ENCODE results near the gene NEDD4.

Gene NEDD4

GRCh38 chr15:55796321-55796965 lies 197.0 kb downstream of the NEDD4 start:
- Histone ChIP-seq H3K27me3 (ENCODE audit: insufficient read depth, poor library complexity, severe bottlenecking) (no peaks in the 10 kb centered on the region), H3K9me3 (ENCODE audit: severe bottlenecking) (no peaks in the 10 kb centered on the region), H3K4me3 (ENCODE audit: severe bottlenecking) (no peak overlapping the region), H3K4me1 (ENCODE audit: insufficient read depth, poor library complexity, severe bottlenecking) (peaks cover 9% of the 10 kb centered on the region), H3K27ac (ENCODE audit: poor library complexity, severe bottlenecking) (no peak overlapping the region), H3K36me3 (ENCODE audit: low read depth) (no peaks in the 10 kb centered on the region)
- no peak for TF ChIP-seq CTCF (IDR thresholded peaks at IDR 0.05; ENCODE audit: poor library complexity, severe bottlenecking)
- DNase-seq (ENCODE audit: low spot score), result no peak
- peak; percentile 64 for ATAC-seq (ENCODE audit: low read depth)

GRCh38 chr15:55795031-55795430 lies 198.4 kb downstream of the NEDD4 start:
- H3K9me3 ChIP-seq (ENCODE audit: severe bottlenecking), result no peaks in the 10 kb centered on the region
- H3K4me1 ChIP-seq (ENCODE audit: insufficient read depth, poor library complexity, severe bottlenecking), result peaks cover 13% of the 10 kb centered on the region
- H3K4me3 ChIP-seq (ENCODE audit: severe bottlenecking), result no peak overlapping the region
- DNase-seq (ENCODE audit: low spot score), result no peak
- no peaks in the 10 kb centered on the region for H3K27me3 ChIP-seq (ENCODE audit: insufficient read depth, poor library complexity, severe bottlenecking)
- no peak overlapping the region for H3K27ac ChIP-seq (ENCODE audit: poor library complexity, severe bottlenecking)
- ATAC-seq (ENCODE audit: low read depth), result no peak
- H3K36me3 ChIP-seq (ENCODE audit: low read depth), result no peaks in the 10 kb centered on the region
- no peak for TF ChIP-seq CTCF (IDR thresholded peaks at IDR 0.05; ENCODE audit: poor library complexity, severe bottlenecking)

DNA sequence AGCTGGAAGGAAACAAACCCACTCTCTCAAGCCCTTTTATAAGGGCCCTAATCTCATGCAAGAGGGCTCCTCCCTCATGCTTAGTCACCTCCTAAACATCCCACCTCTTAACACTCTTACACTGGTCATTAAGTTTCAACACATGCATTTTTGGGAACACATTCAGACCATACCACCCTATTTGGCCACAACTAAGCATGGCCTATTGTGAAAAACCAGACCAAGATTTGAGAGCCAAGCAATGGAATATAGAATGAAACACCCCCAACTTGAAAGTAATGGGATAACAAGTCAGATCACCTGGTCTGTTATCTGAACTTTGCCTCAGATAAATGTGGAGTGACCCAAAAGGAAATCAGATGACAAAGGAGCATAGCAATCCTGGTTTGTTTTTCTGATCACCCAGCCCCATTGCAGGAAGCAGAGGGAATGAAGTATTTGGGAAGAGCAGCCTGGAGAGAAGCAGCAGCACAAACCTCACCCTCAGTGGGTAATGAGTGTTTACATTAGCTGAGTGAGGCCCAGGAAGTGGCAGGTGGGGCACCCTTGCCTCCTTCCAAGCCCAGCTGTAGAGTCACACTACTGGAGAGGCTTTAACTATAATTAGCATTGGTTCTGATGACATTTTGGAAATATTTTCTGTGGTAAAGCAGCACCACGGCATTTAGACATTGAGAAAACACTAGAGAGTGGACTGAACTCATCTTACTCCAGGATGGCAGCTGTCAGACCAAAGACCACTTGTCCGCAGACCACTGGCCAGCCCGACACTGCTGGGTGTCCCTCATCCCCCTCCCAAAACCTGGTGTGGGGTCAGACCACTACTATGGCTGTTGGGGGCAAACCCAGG lies 201.6 kb downstream of the NEDD4 start:
- H3K9me3 ChIP-seq (ENCODE audit: severe bottlenecking), result no peaks in the 10 kb centered on the region
- DNase-seq (ENCODE audit: low spot score) (no peak), ATAC-seq (ENCODE audit: low read depth) (peak; percentile 96)
- no peak overlapping the region for H3K4me3 ChIP-seq (ENCODE audit: severe bottlenecking)
- H3K27ac ChIP-seq (ENCODE audit: poor library complexity, severe bottlenecking), result peak overlapping the region; percentile 38
- H3K36me3 ChIP-seq (ENCODE audit: low read depth), result no peaks in the 10 kb centered on the region
- H3K4me1 ChIP-seq (ENCODE audit: insufficient read depth, poor library complexity, severe bottlenecking), result peaks cover 13% of the 10 kb centered on the region
- TF ChIP-seq CTCF (IDR thresholded peaks at IDR 0.05; ENCODE audit: poor library complexity, severe bottlenecking), result no peak
- no peaks in the 10 kb centered on the region for H3K27me3 ChIP-seq (ENCODE audit: insufficient read depth, poor library complexity, severe bottlenecking)

DNA sequence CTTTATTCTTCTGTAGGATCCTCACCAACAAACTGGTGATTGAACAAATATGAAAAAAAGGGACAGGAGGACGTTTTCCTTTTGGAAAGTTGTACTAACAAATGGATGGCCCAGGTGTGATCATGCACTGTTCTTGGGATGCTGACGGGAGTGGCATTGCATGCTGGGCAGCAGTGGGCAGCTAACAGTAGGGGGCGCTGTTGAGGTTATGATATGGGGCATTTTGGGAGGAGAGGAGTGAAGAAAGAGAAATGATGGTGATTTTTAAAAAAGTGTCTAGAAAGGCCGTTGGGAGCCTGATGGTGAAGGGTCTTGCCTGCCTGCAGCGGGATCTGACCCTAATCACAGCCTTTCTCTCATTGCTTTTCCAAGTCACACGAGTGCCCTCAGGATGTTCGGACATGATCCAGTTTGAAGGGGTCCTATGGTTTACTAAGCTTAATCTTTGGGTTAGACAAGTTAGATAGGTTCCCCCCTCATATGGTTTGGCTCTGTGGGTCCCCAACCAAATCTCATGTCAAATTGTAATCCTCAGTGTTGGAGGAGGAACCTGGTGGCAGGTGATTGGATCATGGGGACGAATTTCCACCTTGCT lies 204.2 kb downstream of the NEDD4 start:
- Histone ChIP-seq H3K27me3 (ENCODE audit: insufficient read depth, poor library complexity, severe bottlenecking) (no peaks in the 10 kb centered on the region), H3K9me3 (ENCODE audit: severe bottlenecking) (no peaks in the 10 kb centered on the region), H3K4me3 (ENCODE audit: severe bottlenecking) (no peak overlapping the region), H3K4me1 (ENCODE audit: insufficient read depth, poor library complexity, severe bottlenecking) (peaks cover 13% of the 10 kb centered on the region), H3K27ac (ENCODE audit: poor library complexity, severe bottlenecking) (no peak overlapping the region), H3K36me3 (ENCODE audit: low read depth) (no peaks in the 10 kb centered on the region)
- peak; percentile 73 for TF ChIP-seq CTCF (IDR thresholded peaks at IDR 0.05; ENCODE audit: poor library complexity, severe bottlenecking)
- ATAC-seq (ENCODE audit: low read depth), result no peak
- DNase-seq (ENCODE audit: low spot score), result no peak

Measured in RWPE2 (cell line).